ENCODE data around the gene PAIP2.

PAIP2 gene

GRCh38 chr5:139392678-139393496 lies 51.2 kb downstream of the PAIP2 start:
- H3K36me3 ChIP-seq (ENCODE audit: control insufficient read depth in 1 of 2, insufficient read depth in 2 of 2, low read depth in 1 of 2, low read length in 2 of 2): peaks cover 0 to 3% of the 10 kb centered on the region in 2 experiments
- H2AFZ ChIP-seq (ENCODE audit: low read depth, low read length): peak overlapping the region; percentile 72
- H2AK5ac ChIP-seq (ENCODE audit: low read length, severe bottlenecking): no peak overlapping the region
- peak overlapping the region; percentile 35 for H2BK15ac ChIP-seq (ENCODE audit: low read depth, poor library complexity, severe bottlenecking)
- H3K14ac ChIP-seq (ENCODE audit: low read length in 2 of 2): no peak overlapping the region
- peak overlapping the region; percentile 47 to 65 for H3K4me3 ChIP-seq (ENCODE audit: insufficient read depth in 1 of 2, low read depth in 1 of 2, low read length in 2 of 2)
- peak overlapping the region; percentile 60 for H3K4me2 ChIP-seq (ENCODE audit: low read length, poor library complexity, severe bottlenecking)
- H3K4me1 ChIP-seq (ENCODE audit: control insufficient read depth, insufficient read depth, low read depth, low read length): peaks cover 37% of the 10 kb centered on the region
- H3K9me3 ChIP-seq (ENCODE audit: control insufficient read depth, low read length): no peaks in the 10 kb centered on the region
- no peak overlapping the region for H2BK5ac ChIP-seq (ENCODE audit: low read depth, low read length, poor library complexity, severe bottlenecking)
- no peaks in the 10 kb centered on the region for H3K79me1 ChIP-seq (replicated peaks; ENCODE audit: low read length, poor library complexity, severe bottlenecking)
- H3K23ac ChIP-seq (ENCODE audit: low read length in 2 of 2): peak overlapping the region; percentile 26 to 53
- peak; percentile 64 for DNase-seq
- H3K18ac ChIP-seq (ENCODE audit: low read depth in 1 of 2, low read length in 2 of 2): peak overlapping the region in 1 of 2 experiments; percentile 28
- WGBS: 4% methylated on average over 77 of the region's 77 CpGs
- peak overlapping the region; percentile 12 for H2BK120ac ChIP-seq (ENCODE audit: low read depth, low read length)
- no peak overlapping the region for H3K4ac ChIP-seq (ENCODE audit: low read depth in 1 of 2, low read length in 2 of 2)
- H2BK12ac ChIP-seq (ENCODE audit: low read length in 2 of 2): no peak overlapping the region
- H4K8ac ChIP-seq (ENCODE audit: low read length): peak overlapping the region; percentile 86
- no peak overlapping the region for H4K91ac ChIP-seq (ENCODE audit: low read length)
- H3K9ac ChIP-seq (ENCODE audit: low read length): peak overlapping the region; percentile 65
- H3K27me3 ChIP-seq (ENCODE audit: control insufficient read depth in 1 of 2, insufficient read depth in 1 of 2, low read length in 2 of 2): peaks cover 18 to 29% of the 10 kb centered on the region in 2 experiments
- no peak overlapping the region for H3K27ac ChIP-seq (ENCODE audit: low read length, poor library complexity, severe bottlenecking)

GRCh38 chr5:139393497-139394122 lies 52.0 kb downstream of the PAIP2 start:
- H3K9me3 ChIP-seq (ENCODE audit: control insufficient read depth, low read length): no peaks in the 10 kb centered on the region
- 11% methylated on average over 49 of the region's 49 CpGs for WGBS
- H3K4me3 ChIP-seq (ENCODE audit: insufficient read depth in 1 of 2, low read depth in 1 of 2, low read length in 2 of 2): peak overlapping the region; percentile 30 to 65
- peaks cover 32% of the 10 kb centered on the region for H3K4me1 ChIP-seq (ENCODE audit: control insufficient read depth, insufficient read depth, low read depth, low read length)
- H2BK15ac ChIP-seq (ENCODE audit: low read depth, poor library complexity, severe bottlenecking): peak overlapping the region; percentile 58
- H3K36me3 ChIP-seq (ENCODE audit: control insufficient read depth in 1 of 2, insufficient read depth in 2 of 2, low read depth in 1 of 2, low read length in 2 of 2): peaks cover 0 to 3% of the 10 kb centered on the region in 2 experiments
- peak overlapping the region; percentile 31 for H4K91ac ChIP-seq (ENCODE audit: low read length)
- H3K9ac ChIP-seq (ENCODE audit: low read length): peak overlapping the region; percentile 65
- no peaks in the 10 kb centered on the region for H3K79me1 ChIP-seq (replicated peaks; ENCODE audit: low read length, poor library complexity, severe bottlenecking)
- H2AK5ac ChIP-seq (ENCODE audit: low read length, severe bottlenecking): no peak overlapping the region
- H3K4me2 ChIP-seq (ENCODE audit: low read length, poor library complexity, severe bottlenecking): peak overlapping the region; percentile 60
- DNase-seq: no peak
- no peak overlapping the region for H3K23ac ChIP-seq (ENCODE audit: low read length in 2 of 2)
- H3K27ac ChIP-seq (ENCODE audit: low read length, poor library complexity, severe bottlenecking): no peak overlapping the region
- H2BK5ac ChIP-seq (ENCODE audit: low read depth, low read length, poor library complexity, severe bottlenecking): no peak overlapping the region
- peak overlapping the region in 1 of 2 experiments; percentile 18 for H3K4ac ChIP-seq (ENCODE audit: low read depth in 1 of 2, low read length in 2 of 2)
- H2BK120ac ChIP-seq (ENCODE audit: low read depth, low read length): no peak overlapping the region
- H3K18ac ChIP-seq (ENCODE audit: low read depth in 1 of 2, low read length in 2 of 2): peak overlapping the region; percentile 28 to 30
- peaks cover 18 to 29% of the 10 kb centered on the region in 2 experiments for H3K27me3 ChIP-seq (ENCODE audit: control insufficient read depth in 1 of 2, insufficient read depth in 1 of 2, low read length in 2 of 2)
- no peak overlapping the region for H3K14ac ChIP-seq (ENCODE audit: low read length in 2 of 2)
- peak overlapping the region; percentile 59 for H4K8ac ChIP-seq (ENCODE audit: low read length)
- no peak overlapping the region for H2BK12ac ChIP-seq (ENCODE audit: low read length in 2 of 2)
- no peak overlapping the region for H2AFZ ChIP-seq (ENCODE audit: low read depth, low read length)

GRCh38 chr5:139394123-139394653 lies 52.5 kb downstream of the PAIP2 start:
- H4K8ac ChIP-seq (ENCODE audit: low read length): peak overlapping the region; percentile 59
- no peak overlapping the region for H2BK5ac ChIP-seq (ENCODE audit: low read depth, low read length, poor library complexity, severe bottlenecking)
- H2BK15ac ChIP-seq (ENCODE audit: low read depth, poor library complexity, severe bottlenecking): peak overlapping the region; percentile 91
- H3K23ac ChIP-seq (ENCODE audit: low read length in 2 of 2): peak overlapping the region in 1 of 2 experiments; percentile 57
- H2BK120ac ChIP-seq (ENCODE audit: low read depth, low read length): no peak overlapping the region
- peak overlapping the region; percentile 65 for H3K9ac ChIP-seq (ENCODE audit: low read length)
- no peaks in the 10 kb centered on the region for H3K79me1 ChIP-seq (replicated peaks; ENCODE audit: low read length, poor library complexity, severe bottlenecking)
- H3K27ac ChIP-seq (ENCODE audit: low read length, poor library complexity, severe bottlenecking): no peak overlapping the region
- H2AFZ ChIP-seq (ENCODE audit: low read depth, low read length): no peak overlapping the region
- H3K4me2 ChIP-seq (ENCODE audit: low read length, poor library complexity, severe bottlenecking): peak overlapping the region; percentile 27
- H2AK5ac ChIP-seq (ENCODE audit: low read length, severe bottlenecking): no peak overlapping the region
- H3K4me3 ChIP-seq (ENCODE audit: insufficient read depth in 1 of 2, low read depth in 1 of 2, low read length in 2 of 2): peak overlapping the region; percentile 30 to 65
- no peak overlapping the region for H3K14ac ChIP-seq (ENCODE audit: low read length in 2 of 2)
- no peak overlapping the region for H3K4ac ChIP-seq (ENCODE audit: low read depth in 1 of 2, low read length in 2 of 2)
- no peak overlapping the region for H2BK12ac ChIP-seq (ENCODE audit: low read length in 2 of 2)
- H3K18ac ChIP-seq (ENCODE audit: low read depth in 1 of 2, low read length in 2 of 2): peak overlapping the region in 1 of 2 experiments; percentile 30
- peaks cover 18 to 29% of the 10 kb centered on the region in 2 experiments for H3K27me3 ChIP-seq (ENCODE audit: control insufficient read depth in 1 of 2, insufficient read depth in 1 of 2, low read length in 2 of 2)
- H4K91ac ChIP-seq (ENCODE audit: low read length): peak overlapping the region; percentile 47
- 3% methylated on average over 43 of the region's 62 CpGs for WGBS
- H3K36me3 ChIP-seq (ENCODE audit: control insufficient read depth in 1 of 2, insufficient read depth in 2 of 2, low read depth in 1 of 2, low read length in 2 of 2): peaks cover 0 to 3% of the 10 kb centered on the region in 2 experiments
- peaks cover 32% of the 10 kb centered on the region for H3K4me1 ChIP-seq (ENCODE audit: control insufficient read depth, insufficient read depth, low read depth, low read length)
- peak; percentile 64 for DNase-seq
- H3K9me3 ChIP-seq (ENCODE audit: control insufficient read depth, low read length): no peaks in the 10 kb centered on the region

All from mesenchymal stem cell (in vitro differentiated cells and primary cell).